Naive thymus-derived CD4-positive, alpha-beta T cell (primary cell): ENCODE measurements around the gene UBXN6. TPM values are rescaled to one million over a fixed set of nuclear protein-coding genes. Genes with fewer than 3 reads are reported as not detected.

ENCODE experiments used
- ATAC-seq: fragments of 150-1000 bp; cut with Tn5 transposase; 2 replicates; pipeline ENCODE4 v1.10.0; 2021; ENCODE audit warnings: mild to moderate bottlenecking, moderate library complexity
- CTCF ChIA-PET: fragments of 350-600 bp; sonication (Branson Sonifier 250); formaldehyde crosslinking; loops from one replicate; lab custom pipeline; 2021; ENCODE audit warnings: antibody characterized with exemption; lab: Charles Lee
- POLR2A ChIA-PET: fragments of 350-600 bp; sonication (Branson Sonifier 250); formaldehyde crosslinking; loops from one replicate; lab custom pipeline; 2021; ENCODE audit warnings: antibody characterized with exemption, inconsistent platforms; lab: Charles Lee
- DNase-seq, 9 donors: peaks; one replicate each; pipeline versions ENCODE4 v3.0.0 to v3.0.0-alpha.2; 2020 to 2022; ENCODE audit warnings: mixed read lengths in 1 of 9
- H3K27ac ChIP-seq: one replicate; pipeline ENCODE4 v1.7.0; 2013; ENCODE audit warnings: mild to moderate bottlenecking, low read depth, low read length, moderate library complexity
- H3K27me3 ChIP-seq, 2 donors: one replicate each; pipeline ENCODE4 v1.7.0; 2013; ENCODE audit warnings: low read length in 2 of 2, mild to moderate bottlenecking in 2 of 2, moderate library complexity in 2 of 2; ENCODE audit not compliant: control insufficient read depth in 2 of 2, insufficient read depth in 2 of 2
- H3K36me3 ChIP-seq, 3 experiments: 1 replicate in 2 of 3; 2 replicates in 1 of 3; pipeline ENCODE4 v1.7.0; 2013; ENCODE audit warnings: low read length in 3 of 3, mild to moderate bottlenecking in 3 of 3, moderate library complexity in 1 of 3; ENCODE audit not compliant: insufficient read depth in 3 of 3, control insufficient read depth in 2 of 3
- H3K4me1 ChIP-seq, 2 donors: one replicate each; pipeline ENCODE4 v1.7.0; 2013; ENCODE audit warnings: low read length in 2 of 2, mild to moderate bottlenecking in 2 of 2, moderate library complexity in 1 of 2; ENCODE audit not compliant: control insufficient read depth in 2 of 2, insufficient read depth in 2 of 2
- H3K4me3 ChIP-seq: 2 replicates; pipeline ENCODE4 v1.7.0; 2013; ENCODE audit warnings: mild to moderate bottlenecking, low read length
- H3K9me3 ChIP-seq, 3 experiments: 1 replicate in 2 of 3; 2 replicates in 1 of 3; pipeline ENCODE4 v1.7.0; 2013; ENCODE audit warnings: low read length in 3 of 3; ENCODE audit not compliant: control insufficient read depth in 2 of 3
- H3K27ac Mint-ChIP-seq, 9 donors: one replicate each; pipeline ENCODE4 v1.8.0; 2020 to 2022; ENCODE audit warnings: mixed read lengths in 9 of 9, mild to moderate bottlenecking in 8 of 9, moderate library complexity in 5 of 9, inconsistent platforms in 2 of 9
- H3K27me3 Mint-ChIP-seq, 5 donors: one replicate each; pipeline ENCODE4 v1.8.0; 2021 to 2022; ENCODE audit warnings: mixed read lengths in 5 of 5, mild to moderate bottlenecking in 1 of 5
- H3K36me3 Mint-ChIP-seq, 5 donors: one replicate each; pipeline ENCODE4 v1.8.0; 2020 to 2022; ENCODE audit warnings: mixed read lengths in 5 of 5, mild to moderate bottlenecking in 3 of 5, inconsistent platforms in 1 of 5
- H3K4me1 Mint-ChIP-seq, 7 donors: one replicate each; pipeline ENCODE4 v1.8.0; 2020 to 2022; ENCODE audit warnings: mixed read lengths in 7 of 7, mild to moderate bottlenecking in 3 of 7, inconsistent platforms in 1 of 7
- H3K4me3 Mint-ChIP-seq, 10 donors: one replicate each; pipeline ENCODE4 v1.8.0; 2020 to 2022; ENCODE audit warnings: mild to moderate bottlenecking in 10 of 10, mixed read lengths in 10 of 10, moderate library complexity in 6 of 10, inconsistent platforms in 2 of 10
- H3K9me3 Mint-ChIP-seq, 11 donors: one replicate each; pipeline ENCODE4 v1.8.0; 2020 to 2022; ENCODE audit warnings: mixed read lengths in 11 of 11, mild to moderate bottlenecking in 4 of 11, inconsistent platforms in 1 of 11, moderate library complexity in 1 of 11
- intact Hi-C, 2 donors: fragments of 100-400 bp; cut with micrococcal nuclease; formaldehyde crosslinking; loops; one replicate each; pipeline ENCODE4 v1.15.1; 2023
- polyA plus RNA-seq, 2 donors: library from polyadenylated mRNA; unstranded; fragments of 300-500 nt; fragmentation: Illumina TruSeq; gene quantifications; one replicate each; pipeline ENCODE4 v1.2.3, GENCODE V29; 2021
- total RNA-seq, 6 experiments: library from RNA in 5 of 6; stranded (reverse) in 5 of 6; gene quantifications; 1 replicate in 5 of 6; 2 replicates in 1 of 6; pipeline ENCODE4 v1.2.3 and lab custom pipeline; 2021 to 2026

Gene UBXN6
- total and polyA plus RNA-seq, 7 experiments from 2014 or later, result 5.4 to 68.6 (median 50.3) TPM

GRCh38 chr19:4456843-4457653 is 546 bp downstream of the UBXN6 start:
- CTCF ChIA-PET, result interaction anchor here (1.2 kb wide), 1 partner anchor 12 kb away, joined by 3 read pairs; no protein-coding TSS in a partner anchor
- DNase-seq, result peak in 3 of 9 donors; percentile 20 to 48 (median 45)
- peak; percentile 36 for ATAC-seq
- POLR2A ChIA-PET, result interaction anchor here (0.6 to 5.5 kb wide), 6 partner anchors 9 to 210 kb away, joined by 3 to 41 read pairs (median 4); partner anchors contain the start of genes CHAF1A, HDGFL2 and YJU2
- peak overlapping the region; percentile 64 for H3K4me3 ChIP-seq
- H3K4me1 Mint-ChIP-seq, result peaks cover 9 to 25% (median 16%) of the 10 kb centered on the region in 7 donors
- H3K9me3 Mint-ChIP-seq, result peaks cover 0 to 4% (median 0%) of the 10 kb centered on the region in 11 donors
- peak overlapping the region; percentile 83 for H3K27ac ChIP-seq
- intact Hi-C loops, result loop anchor here (1.0 to 5.0 kb wide), 7 partner anchors 14 to 390 kb away; partner anchors contain the start of genes CHAF1A (in 2 of the 2), YJU2 (in 2 of the 2), DPP9 (in 1 of the 2) and TNFAIP8L1 (in 1 of the 2)
- H3K4me3 Mint-ChIP-seq, result peak overlapping the region; percentile 83 to 98 (median 88)
- H3K9me3 ChIP-seq, result no peaks in the 10 kb centered on the region
- H3K27ac Mint-ChIP-seq, result peak overlapping the region; percentile 89 to 97 (median 93)
- no peaks in the 10 kb centered on the region for H3K27me3 ChIP-seq
- peaks cover 0 to 30% (median 4%) of the 10 kb centered on the region in 3 experiments for H3K36me3 ChIP-seq
- peaks cover 10% of the 10 kb centered on the region in 2 donors for H3K4me1 ChIP-seq
- peaks cover 0 to 7% (median 0%) of the 10 kb centered on the region in 5 donors for H3K36me3 Mint-ChIP-seq
- no peaks in the 10 kb centered on the region for H3K27me3 Mint-ChIP-seq

DNA sequence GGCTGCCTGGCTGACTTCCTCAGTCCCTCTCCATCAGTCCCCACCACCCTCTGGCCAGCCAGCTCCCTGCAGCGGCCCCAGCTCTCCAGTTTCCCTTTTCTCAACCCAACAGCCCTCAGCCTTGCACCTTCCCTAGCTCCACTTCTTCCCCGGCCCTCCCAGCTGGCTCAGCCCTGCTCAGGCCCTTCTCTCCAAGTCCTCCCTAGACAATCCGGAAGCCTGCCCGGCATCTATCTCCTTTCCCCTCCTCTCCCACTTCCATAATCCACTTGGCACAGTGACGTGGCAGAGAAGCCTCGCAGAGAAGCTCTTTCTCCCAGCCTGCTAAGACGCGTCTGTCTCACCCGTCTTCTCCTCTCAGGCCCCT is 1.1 kb downstream of the UBXN6 start:
- CTCF ChIA-PET, result interaction anchor here (0.6 to 1.2 kb wide), 2 partner anchors 12 to 190 kb away, joined by 3 read pairs; no protein-coding TSS in a partner anchor
- intact Hi-C loops, result loop anchor here (5.0 kb wide), 3 partner anchors 181 to 389 kb away; partner anchors contain the start of genes DPP9 (in 1 of the 2), TNFAIP8L1 (in 1 of the 2) and ZBTB7A (in 1 of the 2)

GRCh38 chr19:4455719-4456475 is 1.7 kb downstream of the UBXN6 start:
- intact Hi-C loops, result loop anchor here (5.0 kb wide), 3 partner anchors 181 to 389 kb away; partner anchors contain the start of genes DPP9 (in 1 of the 2), TNFAIP8L1 (in 1 of the 2) and ZBTB7A (in 1 of the 2)
- Mint-ChIP-seq H3K27me3 (no peaks in the 10 kb centered on the region), H3K36me3 (peaks cover 0 to 7% (median under 1%) of the 10 kb centered on the region in 5 donors), H3K4me1 (peaks cover 9 to 25% (median 16%) of the 10 kb centered on the region in 7 donors), H3K4me3 (peak overlapping the region; percentile 83 to 98 (median 88)), H3K27ac (peak overlapping the region; percentile 87 to 97 (median 93)), H3K9me3 (peaks cover 0 to 4% (median 0%) of the 10 kb centered on the region in 11 donors)
- ChIA-PET CTCF (interaction anchor here (0.6 to 1.2 kb wide), 2 partner anchors 13 to 189 kb away, joined by 3 read pairs; no protein-coding TSS in a partner anchor), POLR2A (interaction anchor here (1.3 to 5.5 kb wide), 2 partner anchors 17 to 209 kb away, joined by 7 to 41 read pairs; partner anchors contain the start of genes HDGFL2 and YJU2)
- DNase-seq, result no peak
- Histone ChIP-seq H3K4me3 (no peak overlapping the region), H3K4me1 (peaks cover 10% of the 10 kb centered on the region in 2 donors), H3K9me3 (no peaks in the 10 kb centered on the region), H3K27ac (peak overlapping the region; percentile 73), H3K27me3 (no peaks in the 10 kb centered on the region), H3K36me3 (peaks cover 0 to 42% (median 5%) of the 10 kb centered on the region in 3 experiments)
- no peak for ATAC-seq

More for the DNA sequence above, 1.1 kb downstream of the UBXN6 start:
- H3K9me3 Mint-ChIP-seq, result peaks cover 0 to 4% (median 0%) of the 10 kb centered on the region in 11 donors
- Histone ChIP-seq H3K4me1 (peaks cover 10% of the 10 kb centered on the region in 2 donors), H3K27me3 (no peaks in the 10 kb centered on the region), H3K27ac (peak overlapping the region; percentile 73), H3K4me3 (peak overlapping the region; percentile 64), H3K9me3 (no peaks in the 10 kb centered on the region), H3K36me3 (peaks cover 0 to 36% (median 5%) of the 10 kb centered on the region in 3 experiments)
- H3K4me1 Mint-ChIP-seq, result peaks cover 9 to 25% (median 16%) of the 10 kb centered on the region in 7 donors
- DNase-seq (no peak), ATAC-seq (no peak)
- peak overlapping the region; percentile 83 to 98 (median 88) for H3K4me3 Mint-ChIP-seq
- no peaks in the 10 kb centered on the region for H3K27me3 Mint-ChIP-seq
- H3K36me3 Mint-ChIP-seq, result peaks cover 0 to 7% (median 0%) of the 10 kb centered on the region in 5 donors
- POLR2A ChIA-PET, result interaction anchor here (0.6 to 5.5 kb wide), 5 partner anchors 9 to 209 kb away, joined by 3 to 41 read pairs (median 5); partner anchors contain the start of genes HDGFL2 and YJU2
- H3K27ac Mint-ChIP-seq, result peak overlapping the region; percentile 87 to 97 (median 93)

- ATAC-seq (no peak), DNase-seq (no peak)
- H3K27me3 ChIP-seq, result no peaks in the 10 kb centered on the region
- no peak overlapping the region for H3K27ac ChIP-seq
- H3K9me3 Mint-ChIP-seq, result peaks cover 0 to 4% (median 0%) of the 10 kb centered on the region in 11 donors
- ChIA-PET CTCF (interaction anchor here (0.6 kb wide), 1 partner anchor 458 kb away, joined by 3 read pairs; no protein-coding TSS in a partner anchor), POLR2A (interaction anchor here (5.5 kb wide), 1 partner anchor 18 kb away, joined by 41 read pairs; the partner anchor contains the start of gene HDGFL2)
- intact Hi-C loops, result loop anchor here (5.0 kb wide), 3 partner anchors 182 to 388 kb away; partner anchors contain the start of genes DPP9 (in 1 of the 2), TNFAIP8L1 (in 1 of the 2) and ZBTB7A (in 1 of the 2)
- peaks cover 10% of the 10 kb centered on the region in 2 donors for H3K4me1 ChIP-seq
- peak overlapping the region in 6 of 9 donors; percentile 9 to 97 (median 58) for H3K27ac Mint-ChIP-seq
- H3K9me3 ChIP-seq, result no peaks in the 10 kb centered on the region
- no peaks in the 10 kb centered on the region for H3K27me3 Mint-ChIP-seq
- peaks cover 0 to 7% (median 4%) of the 10 kb centered on the region in 5 donors for H3K36me3 Mint-ChIP-seq
- H3K36me3 ChIP-seq, result peaks cover 0 to 49% (median 5%) of the 10 kb centered on the region in 3 experiments
- H3K4me3 Mint-ChIP-seq, result peak overlapping the region in 5 of 10 donors; percentile 6 to 98 (median 32)
- no peak overlapping the region for H3K4me3 ChIP-seq
- peaks cover 9 to 25% (median 16%) of the 10 kb centered on the region in 7 donors for H3K4me1 Mint-ChIP-seq
Measured at GRCh38 chr19:4454747-4455718, 2.6 kb downstream of the UBXN6 start.
